NAMALWA (cell line): ENCODE data around the gene ELAVL3.
A peak's percentile ranks its signal among the peaks of the same experiment; 100 is the strongest.
"Not testable (repeated sequence)": the region's sequence is repeated elsewhere in the genome, so short reads cannot be mapped to it uniquely, and the experiment has no call there.

Source experiments
- DNase-seq: peaks from one replicate; pipeline ENCODE4 v3.0.0-alpha.2; 2015; ENCODE audit warnings: low spot score

ELAVL3 gene

GRCh38 chr19:11435833-11436313 lies 45.0 kb downstream of the ELAVL3 start:
- peak; percentile 46 for DNase-seq

- peak; percentile 100 for DNase-seq
These were observed 45.6 kb downstream of the ELAVL3 start, which contains the start of the genes ODAD3 and PRKCSH for GRCh38 chr19:11435057-11435832. Gene ODAD3 (minus strand): TSS chr19:11435121. CDS start chr19:11435016, 105 bp downstream. Gene PRKCSH (plus strand): TSS chr19:11435635. CDS start chr19:11436118, 483 bp downstream.

- no peak for DNase-seq
These were observed 46.2 kb downstream of the ELAVL3 start for GRCh38 chr19:11434703-11435056.

GRCh38 chr19:11433526-11433925 lies 47.3 kb downstream of the ELAVL3 start:
- DNase-seq = not testable (repeated sequence)

GRCh38 chr19:11426656-11427055 lies 54.2 kb downstream of the ELAVL3 start:
- DNase-seq = no peak

- peak; percentile 37 for DNase-seq
These were observed 55.0 kb downstream of the ELAVL3 start for GRCh38 chr19:11425719-11426457.

- no peak for DNase-seq
These were observed 57.1 kb downstream of the ELAVL3 start for GRCh38 chr19:11423791-11424181.

GRCh38 chr19:11423164-11423790 lies 57.6 kb downstream of the ELAVL3 start:
- DNase-seq = no peak

GRCh38 chr19:11422163-11423065 lies 58.4 kb downstream of the ELAVL3 start:
- peak; percentile 90 for DNase-seq

- DNase-seq = peak; percentile 88
These were observed 59.3 kb downstream of the ELAVL3 start for GRCh38 chr19:11421371-11422098.

- no peak for DNase-seq
These were observed 60.1 kb downstream of the ELAVL3 start for GRCh38 chr19:11420429-11421370.

GRCh38 chr19:11418549-11419506 lies 62.0 kb downstream of the ELAVL3 start, which contains the start of gene RGL3:
Gene RGL3 (minus strand): TSS chr19:11419314. CDS start chr19:11419278, 36 bp downstream.
- DNase-seq = no peak

GRCh38 chr19:11418094-11418548 lies 62.7 kb downstream of the ELAVL3 start:
- DNase-seq = no peak

- DNase-seq = no peak
These were observed 64.3 kb downstream of the ELAVL3 start for GRCh38 chr19:11416346-11417052.

- DNase-seq = no peak
These were observed 66.3 kb downstream of the ELAVL3 start for GRCh38 chr19:11414544-11414943.

- no peak for DNase-seq
These were observed 70.2 kb downstream of the ELAVL3 start for GRCh38 chr19:11410682-11411081.

- DNase-seq = no peak
These were observed 72.3 kb downstream of the ELAVL3 start for GRCh38 chr19:11408591-11408990.
